Vagina (tissue), 2 donors: ENCODE data around the gene PRUNE1. TPM values are rescaled to one million over a fixed set of nuclear protein-coding genes. Genes with fewer than 3 reads are reported as not detected.

Experiments used
- DNase-seq, 2 donors: peaks; one replicate each; pipeline ENCODE4 v3.0.0-alpha.2; 2017; ENCODE audit errors: extremely low spot score in 2 of 2
- H3K27ac ChIP-seq: fragments of 200-600 bp; sonication (generic); one replicate; pipeline ENCODE4 v1.5.1; 2019
- H3K27me3 ChIP-seq: fragments of 200-600 bp; sonication (generic); one replicate; pipeline ENCODE4 v1.5.1; 2019
- H3K36me3 ChIP-seq, 2 donors: fragments of 200-600 bp; sonication (generic); one replicate each; pipeline ENCODE4 v1.5.1; 2017 to 2019
- H3K4me1 ChIP-seq: fragments of 200-600 bp; sonication (generic); one replicate; pipeline ENCODE4 v1.5.1; 2019
- H3K4me3 ChIP-seq, 2 donors: fragments of 200-600 bp; sonication (generic); 1 replicate in 1 of 2; 2 replicates in 1 of 2; pipeline ENCODE4 v1.5.1; 2016 to 2019
- H3K9me3 ChIP-seq: fragments of 200-600 bp; sonication (generic); one replicate; pipeline ENCODE4 v1.5.1; 2019
- POLR2A ChIP-seq, 2 donors: fragments of 450-650 bp; IDR thresholded peaks; one replicate each; pipeline ENCODE4 v1.6.1; 2017; ENCODE audit warnings: antibody characterized with exemption in 2 of 2, mild to moderate bottlenecking in 2 of 2, moderate library complexity in 2 of 2
- POLR2AphosphoS5 ChIP-seq, 2 donors: sonication (generic); formaldehyde crosslinking; IDR thresholded peaks; one replicate each; pipeline ENCODE4 v1.9.0; 2017; ENCODE audit warnings: antibody characterized with exemption in 2 of 2, mild to moderate bottlenecking in 2 of 2, low read depth in 1 of 2; ENCODE audit not compliant: insufficient read depth in 1 of 2
- intact Hi-C: fragments of 100-400 bp; cut with DNase I; formaldehyde crosslinking; loops from one replicate; pipeline ENCODE4 v1.15.1; 2023
- total RNA-seq: library from RNA; depleted of rRNA; stranded (reverse); fragments of >200 nt; gene quantifications from one replicate; pipeline ENCODE4 v1.2.3, GENCODE V29; 2016
- TF ChIP-seq, protein P1 (sequence below), 3 experiments: fragments of 450-650 bp in 2 of 3; fragments of 200-600 bp in 1 of 3; sonication (generic) in 1 of 3; IDR thresholded peaks; one replicate each; pipeline ENCODE4 v1.5.1; 2017 to 2019; ENCODE audit warnings: antibody characterized with exemption in 3 of 3, mild to moderate bottlenecking in 2 of 3, moderate library complexity in 2 of 3

Gene PRUNE1
- total RNA-seq, 1 donor from 2014 or later = 25.5 TPM

- TF ChIP-seq POLR2A (IDR thresholded peaks at IDR 0.05) = no peak
- TF ChIP-seq POLR2AphosphoS5 (IDR thresholded peaks at IDR 0.05; ENCODE audit: insufficient read depth in 1 of 2, low read depth in 1 of 2) = no peak
- TF ChIP-seq, protein P1, sequence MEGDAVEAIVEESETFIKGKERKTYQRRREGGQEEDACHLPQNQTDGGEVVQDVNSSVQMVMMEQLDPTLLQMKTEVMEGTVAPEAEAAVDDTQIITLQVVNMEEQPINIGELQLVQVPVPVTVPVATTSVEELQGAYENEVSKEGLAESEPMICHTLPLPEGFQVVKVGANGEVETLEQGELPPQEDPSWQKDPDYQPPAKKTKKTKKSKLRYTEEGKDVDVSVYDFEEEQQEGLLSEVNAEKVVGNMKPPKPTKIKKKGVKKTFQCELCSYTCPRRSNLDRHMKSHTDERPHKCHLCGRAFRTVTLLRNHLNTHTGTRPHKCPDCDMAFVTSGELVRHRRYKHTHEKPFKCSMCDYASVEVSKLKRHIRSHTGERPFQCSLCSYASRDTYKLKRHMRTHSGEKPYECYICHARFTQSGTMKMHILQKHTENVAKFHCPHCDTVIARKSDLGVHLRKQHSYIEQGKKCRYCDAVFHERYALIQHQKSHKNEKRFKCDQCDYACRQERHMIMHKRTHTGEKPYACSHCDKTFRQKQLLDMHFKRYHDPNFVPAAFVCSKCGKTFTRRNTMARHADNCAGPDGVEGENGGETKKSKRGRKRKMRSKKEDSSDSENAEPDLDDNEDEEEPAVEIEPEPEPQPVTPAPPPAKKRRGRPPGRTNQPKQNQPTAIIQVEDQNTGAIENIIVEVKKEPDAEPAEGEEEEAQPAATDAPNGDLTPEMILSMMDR (IDR thresholded peaks at IDR 0.05) = no peak
- intact Hi-C loops = no loop called here
- H3K27ac ChIP-seq = no peak overlapping the region
These were observed 54.6 kb downstream of the PRUNE1 start for GRCh38 chr1:151062741-151063371.

DNA sequence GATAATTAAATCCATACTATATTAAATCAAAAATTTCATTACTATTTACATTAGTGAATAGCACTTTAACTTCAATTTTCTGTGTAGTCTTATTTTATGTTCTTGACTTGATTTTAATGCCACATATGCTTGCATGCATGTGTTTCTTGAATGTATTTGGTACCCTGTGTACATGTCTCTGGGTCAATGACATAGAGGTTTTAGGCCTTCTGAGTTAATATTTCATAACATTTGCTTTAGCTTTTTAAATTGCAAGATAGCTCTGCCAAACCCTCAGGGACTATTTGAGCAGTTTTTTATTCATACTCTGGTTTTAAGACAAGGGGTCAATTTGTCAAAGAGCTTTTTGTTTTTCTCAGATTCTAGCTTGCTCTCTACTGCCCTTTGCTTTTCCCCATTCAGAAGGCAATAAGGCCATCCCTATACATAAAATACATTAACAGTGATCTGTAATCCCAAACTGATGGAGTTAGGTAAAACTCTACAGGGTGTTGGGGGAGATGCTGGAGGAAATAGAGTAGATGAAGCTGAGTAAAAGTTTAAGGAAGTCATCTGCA, 56.9 kb downstream of the PRUNE1 start:
- Histone ChIP-seq H3K4me1 (peaks cover 11% of the 10 kb centered on the region), H3K27me3 (no peaks in the 10 kb centered on the region), H3K9me3 (no peaks in the 10 kb centered on the region), H3K36me3 (no peaks in the 10 kb centered on the region), H3K4me3 (no peak overlapping the region), H3K27ac (no peak overlapping the region)
- no peak for TF ChIP-seq POLR2A (IDR thresholded peaks at IDR 0.05)
- no peak for TF ChIP-seq POLR2AphosphoS5 (IDR thresholded peaks at IDR 0.05; ENCODE audit: insufficient read depth in 1 of 2, low read depth in 1 of 2)
- TF ChIP-seq, protein P1 (IDR thresholded peaks at IDR 0.05) = no peak
- DNase-seq = no peak
- intact Hi-C loops = no loop called here

More at GRCh38 chr1:151062741-151063371, 54.6 kb downstream of the PRUNE1 start:
- Histone ChIP-seq H3K9me3 (no peaks in the 10 kb centered on the region), H3K4me1 (peaks cover 17% of the 10 kb centered on the region), H3K27me3 (no peaks in the 10 kb centered on the region), H3K4me3 (no peak overlapping the region), H3K36me3 (no peaks in the 10 kb centered on the region)
- DNase-seq = no peak

DNA sequence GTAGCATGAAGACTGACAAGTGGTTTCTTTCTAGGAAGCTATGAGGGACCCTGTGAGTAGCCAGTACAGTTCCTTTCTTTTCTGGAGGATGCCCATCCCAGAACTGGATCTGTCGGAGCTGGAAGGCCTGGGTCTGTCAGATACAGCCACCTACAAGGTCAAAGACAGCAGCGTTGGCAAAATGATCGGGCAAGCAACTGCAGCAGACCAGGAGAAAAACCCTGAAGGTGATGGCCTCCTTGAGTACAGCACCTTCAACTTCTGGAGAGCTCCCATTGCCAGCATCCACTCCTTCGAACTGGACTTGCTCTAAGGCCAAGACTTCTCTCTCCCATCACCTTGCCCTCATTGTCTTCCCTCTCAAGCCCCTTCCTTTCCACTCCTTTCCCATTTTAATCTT, 58.9 kb downstream of the PRUNE1 start:
- Histone ChIP-seq H3K27ac (no peak overlapping the region), H3K9me3 (no peaks in the 10 kb centered on the region), H3K4me3 (no peak overlapping the region), H3K36me3 (no peaks in the 10 kb centered on the region), H3K4me1 (peaks cover 17% of the 10 kb centered on the region), H3K27me3 (no peaks in the 10 kb centered on the region)
- DNase-seq = no peak
- intact Hi-C loops = no loop called here
- TF ChIP-seq POLR2AphosphoS5 (IDR thresholded peaks at IDR 0.05; ENCODE audit: insufficient read depth in 1 of 2, low read depth in 1 of 2) (no peak), POLR2A (IDR thresholded peaks at IDR 0.05) (no peak)
- TF ChIP-seq, protein P1 (IDR thresholded peaks at IDR 0.05) = no peak

DNA sequence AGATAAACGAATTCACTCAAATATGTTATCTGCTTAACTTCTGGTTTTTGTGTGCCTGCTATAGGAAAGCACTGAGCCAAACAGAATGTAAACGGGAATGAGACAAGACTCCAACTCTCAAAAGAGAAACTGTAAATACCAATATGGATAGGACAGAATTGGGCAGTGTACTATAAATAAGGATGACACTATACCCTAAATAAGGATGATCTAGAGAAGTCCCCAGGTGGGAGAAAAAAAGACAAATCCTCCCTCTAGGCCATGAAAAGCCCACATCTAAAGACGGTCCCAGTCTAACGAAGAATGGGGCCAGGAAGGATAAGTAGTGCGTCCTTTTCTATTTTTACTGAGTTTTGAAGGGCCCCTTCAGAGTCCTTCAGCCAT, 60.8 kb downstream of the PRUNE1 start:
- peak overlapping the region; percentile 100 for H3K27ac ChIP-seq
- DNase-seq = no peak
- no peaks in the 10 kb centered on the region for H3K9me3 ChIP-seq
- intact Hi-C loops = no loop called here
- no peak overlapping the region for H3K4me3 ChIP-seq
- peaks cover 20% of the 10 kb centered on the region for H3K4me1 ChIP-seq
- H3K27me3 ChIP-seq = no peaks in the 10 kb centered on the region
- TF ChIP-seq POLR2A (IDR thresholded peaks at IDR 0.05) = no peak
- no peak for TF ChIP-seq POLR2AphosphoS5 (IDR thresholded peaks at IDR 0.05; ENCODE audit: insufficient read depth in 1 of 2, low read depth in 1 of 2)
- TF ChIP-seq, protein P1 (IDR thresholded peaks at IDR 0.05) = no peak
- no peaks in the 10 kb centered on the region for H3K36me3 ChIP-seq
